H1 (cell line): ENCODE measurements around the gene FMOD. TPM values are rescaled to one million over a fixed set of nuclear protein-coding genes. Genes with fewer than 3 reads are reported as not detected.
A peak's percentile ranks its signal among the peaks of the same experiment; 100 is the strongest.

Experiments used
- CTCF ChIA-PET: fragments of 300-600 bp; sonication (Branson Sonifier 250); formaldehyde crosslinking; loops from one replicate; lab custom pipeline; 2021; ENCODE audit not compliant: partially characterized antibody; lab: Charles Lee
- POLR2A ChIA-PET: fragments of 300-600 bp; sonication (Branson Sonifier 250); formaldehyde crosslinking; loops from one replicate; lab custom pipeline; 2021; ENCODE audit warnings: inconsistent platforms; ENCODE audit not compliant: partially characterized antibody; lab: Charles Lee
- DNase-seq, 2 experiments: peaks; one replicate each; pipeline versions ENCODE4 v3.0.0 to v3.0.0-alpha.2; 2010 to 2022; ENCODE audit warnings: low spot score in 2 of 2, low read depth in 1 of 2, mixed read lengths in 1 of 2
- FAIRE-seq: peaks from 2 replicates; lab custom pipeline; 2011; peaks lifted over from hg19 to GRCh38; lab: Jason Lieb, UNC
- H2AFZ ChIP-seq: 2 replicates; pipeline ENCODE4 v1.8.1; 2012; ENCODE audit warnings: low read length, inconsistent platforms
- H2AK5ac ChIP-seq: 2 replicates; pipeline ENCODE4 v1.6.1; 2013; ENCODE audit warnings: low read depth, low read length
- H2BK120ac ChIP-seq: replicated peaks from 2 replicates; pipeline ENCODE3; 2013; ENCODE audit warnings: low read depth, low read length, inconsistent platforms
- H2BK12ac ChIP-seq: 2 replicates; pipeline ENCODE4 v1.6.1; 2013; ENCODE audit warnings: low read depth, low read length
- H2BK15ac ChIP-seq: 2 replicates; pipeline ENCODE4 v1.6.1; 2013; ENCODE audit warnings: low read length
- H2BK20ac ChIP-seq: 2 replicates; pipeline ENCODE4 v1.6.1; 2013; ENCODE audit warnings: low read length
- H2BK5ac ChIP-seq: 2 replicates; pipeline ENCODE4 v1.6.1; 2013; ENCODE audit warnings: low read depth, low read length
- H3K14ac ChIP-seq: 2 replicates; pipeline ENCODE4 v1.6.1; 2013; ENCODE audit warnings: inconsistent platforms; ENCODE audit not compliant: insufficient read length
- H3K18ac ChIP-seq: 2 replicates; pipeline ENCODE4 v1.6.1; 2013; ENCODE audit warnings: low read length; ENCODE audit errors: extremely low read depth
- H3K23ac ChIP-seq: 2 replicates; pipeline ENCODE4 v1.6.1; 2013; ENCODE audit warnings: inconsistent platforms; ENCODE audit not compliant: insufficient read length
- H3K23me2 ChIP-seq: 2 replicates; pipeline ENCODE4 v1.6.1; 2013; ENCODE audit warnings: low read depth, low read length
- H3K27ac ChIP-seq: 2 replicates; pipeline ENCODE4 v1.6.1; 2011; ENCODE audit warnings: low read depth, low read length, inconsistent platforms
- H3K27me3 ChIP-seq, 4 experiments: replicated peaks in 1 of 4; 1 replicate in 1 of 4; 2 replicates in 3 of 4; pipeline versions ENCODE4 v1.6.1 to v1.8.1; 2011 to 2013; ENCODE audit warnings: low read length in 3 of 4, mild to moderate bottlenecking in 3 of 4, inconsistent platforms in 2 of 4, mixed read lengths in 2 of 4, moderate library complexity in 1 of 4; ENCODE audit not compliant: control insufficient read depth in 3 of 4, insufficient read depth in 3 of 4; ENCODE audit errors: extremely low read depth in 1 of 4
- H3K36me3 ChIP-seq, 4 experiments: 2 replicates each; pipeline versions ENCODE4 v1.6.1 to v1.8.1; 2011 to 2013; ENCODE audit warnings: mild to moderate bottlenecking in 4 of 4, low read length in 3 of 4, moderate library complexity in 2 of 4, control low read depth in 1 of 4, inconsistent platforms in 1 of 4; ENCODE audit not compliant: insufficient read depth in 4 of 4, control insufficient read depth in 2 of 4
- H3K4ac ChIP-seq: replicated peaks from 2 replicates; pipeline ENCODE3; 2013; ENCODE audit warnings: low read length, low read depth, mixed read lengths, inconsistent platforms; ENCODE audit not compliant: insufficient read length
- H3K4me1 ChIP-seq, 4 experiments: replicated peaks in 1 of 4; 1 replicate in 1 of 4; 2 replicates in 3 of 4; pipeline versions ENCODE4 v1.6.1 to v1.8.1; 2011 to 2013; ENCODE audit warnings: low read length in 3 of 4, inconsistent platforms in 2 of 4, mixed read lengths in 1 of 4; ENCODE audit not compliant: insufficient read depth in 4 of 4, control insufficient read depth in 3 of 4
- H3K4me2 ChIP-seq, 2 experiments: 2 replicates each; pipeline versions ENCODE4 v1.6.1 to v1.8.1; 2011 to 2013; ENCODE audit warnings: low read depth in 2 of 2, low read length in 2 of 2, control low read depth in 1 of 2, inconsistent platforms in 1 of 2, mild to moderate bottlenecking in 1 of 2; ENCODE audit not compliant: insufficient read depth in 1 of 2
- H3K4me3 ChIP-seq, 4 experiments: fragments of 200-600, 300-600 bp in 1 of 4; sonication (generic), shearing (Covaris generic), sonication (Bioruptor Twin) in 1 of 4; 2 replicates each; pipeline versions ENCODE4 v1.5.1 to v1.8.1; 2011 to 2016; ENCODE audit warnings: low read length in 4 of 4, low read depth in 3 of 4, control low read depth in 2 of 4, inconsistent platforms in 2 of 4, mild to moderate bottlenecking in 2 of 4, mixed read lengths in 1 of 4, moderate library complexity in 1 of 4; ENCODE audit not compliant: insufficient read depth in 2 of 4; ENCODE audit errors: extremely low read depth in 1 of 4
- H3K56ac ChIP-seq: replicated peaks from 2 replicates; pipeline ENCODE3; 2013; ENCODE audit warnings: low read depth, mild to moderate bottlenecking, mixed read lengths, low read length, inconsistent platforms; ENCODE audit not compliant: insufficient read length
- H3K79me1 ChIP-seq: 2 replicates; pipeline ENCODE4 v1.6.1; 2013; ENCODE audit warnings: low read depth, low read length, control low read depth
- H3K79me2 ChIP-seq, 2 experiments: 2 replicates each; pipeline versions ENCODE4 v1.6.1 to v1.8.1; 2012 to 2013; ENCODE audit warnings: low read length in 2 of 2, mild to moderate bottlenecking in 2 of 2, inconsistent platforms in 1 of 2; ENCODE audit not compliant: insufficient read depth in 2 of 2, control insufficient read depth in 1 of 2
- H3K9ac ChIP-seq, 4 experiments: replicated peaks in 1 of 4; 1 replicate in 1 of 4; 2 replicates in 3 of 4; pipeline versions ENCODE4 v1.6.1 to v1.8.1; 2011 to 2013; ENCODE audit warnings: low read depth in 3 of 4, low read length in 3 of 4, control low read depth in 2 of 4, mild to moderate bottlenecking in 2 of 4, moderate library complexity in 2 of 4, inconsistent platforms in 1 of 4; ENCODE audit errors: extremely low read depth in 1 of 4
- H3K9me3 ChIP-seq, 2 experiments: 2 replicates each; pipeline versions ENCODE4 v1.6.1 to v1.8.1; 2012 to 2013; ENCODE audit warnings: mild to moderate bottlenecking in 2 of 2, moderate library complexity in 2 of 2, control low read depth in 1 of 2, inconsistent platforms in 1 of 2, low read depth in 1 of 2, low read length in 1 of 2, mixed read lengths in 1 of 2; ENCODE audit not compliant: insufficient read depth in 2 of 2
- H4K20me1 ChIP-seq, 2 experiments: replicated peaks in 1 of 2; 2 replicates each; pipeline versions ENCODE3 to v1.8.1; 2011 to 2013; ENCODE audit warnings: inconsistent platforms in 2 of 2, low read length in 2 of 2, mild to moderate bottlenecking in 1 of 2; ENCODE audit not compliant: insufficient read depth in 2 of 2, control insufficient read depth in 1 of 2
- H4K5ac ChIP-seq: 2 replicates; pipeline ENCODE4 v1.6.1; 2013; ENCODE audit warnings: low read length, low read depth, mixed read lengths, inconsistent platforms; ENCODE audit not compliant: insufficient read length
- H4K8ac ChIP-seq: 2 replicates; pipeline ENCODE4 v1.8.0; 2013; ENCODE audit warnings: mild to moderate bottlenecking, moderate library complexity, low read length, inconsistent platforms; ENCODE audit not compliant: insufficient read depth; ENCODE audit errors: extremely low read depth
- H4K91ac ChIP-seq: replicated peaks from 2 replicates; pipeline ENCODE3; 2013; ENCODE audit warnings: low read length, mixed read lengths, inconsistent platforms; ENCODE audit not compliant: insufficient read length
- CEBPB ChIP-seq: IDR thresholded peaks from 2 replicates; pipeline ENCODE4 v1.6.1; 2012; ENCODE audit warnings: low read depth, low read length
- CREB1 ChIP-seq: IDR thresholded peaks from 2 replicates; pipeline ENCODE4 v1.6.1; 2012; ENCODE audit warnings: inconsistent platforms
- HDAC2 ChIP-seq, 2 experiments: fragments of 300-600 bp in 1 of 2; sonication (generic) in 1 of 2; IDR thresholded peaks; 2 replicates each; pipeline ENCODE4 v1.6.1; 2011 to 2012; ENCODE audit warnings: low read depth in 2 of 2, low read length in 2 of 2, mild to moderate bottlenecking in 2 of 2, moderate library complexity in 2 of 2, borderline replicate concordance in 1 of 2, inconsistent platforms in 1 of 2
- HDAC6 ChIP-seq: IDR thresholded peaks from one replicate; pipeline ENCODE4 v1.7.1; 2012; ENCODE audit warnings: low read depth, mild to moderate bottlenecking, inconsistent platforms, low read length, moderate library complexity
- JUN ChIP-seq: IDR thresholded peaks from 2 replicates; pipeline ENCODE4 v1.6.1; 2011; ENCODE audit warnings: low read depth, mild to moderate bottlenecking, improper control_type of control experiment, low read length
- KDM4A ChIP-seq: IDR thresholded peaks from one replicate; pipeline ENCODE4 v1.7.1; 2012; ENCODE audit warnings: low read depth, mild to moderate bottlenecking, moderate library complexity, low read length, inconsistent platforms; ENCODE audit not compliant: severe bottlenecking
- RBBP5 ChIP-seq: IDR thresholded peaks from 2 replicates; pipeline ENCODE4 v1.7.1; 2012; ENCODE audit warnings: low read depth, mild to moderate bottlenecking, inconsistent platforms, low read length, moderate library complexity, borderline replicate concordance
- RNF2 ChIP-seq: fragments of 200-900, 300-1000 bp; sonication (generic); IDR thresholded peaks from 2 replicates; pipeline ENCODE4 v1.7.1; 2016; ENCODE audit warnings: borderline replicate concordance, low read depth, mild to moderate bottlenecking, antibody characterized with exemption, low read length; ENCODE audit not compliant: poor library complexity, severe bottlenecking; ENCODE audit errors: missing control alignments
- SIX5 ChIP-seq: IDR thresholded peaks from 2 replicates; pipeline ENCODE4 v1.6.1; 2011; ENCODE audit warnings: mild to moderate bottlenecking, low read depth, low read length
- SP1 ChIP-seq: IDR thresholded peaks from 2 replicates; pipeline ENCODE4 v1.6.1; 2011; ENCODE audit warnings: low read depth, low read length
- TEAD4 ChIP-seq: IDR thresholded peaks from 2 replicates; pipeline ENCODE4 v1.6.1; 2012; ENCODE audit warnings: low read depth, low read length, inconsistent platforms, mixed read lengths
- WGBS, 2 experiments: shearing (Covaris generic) in 1 of 2; methylation state at CpG; one replicate each; pipeline versions ENCODE4 v1.1.6 to v1.1.7; 2013 to 2015; ENCODE audit warnings: low lambda C conversion rate in 2 of 2, mixed read lengths in 2 of 2, inconsistent platforms in 1 of 2, low coverage in 1 of 2, missing lambda C conversion rate in 1 of 2; ENCODE audit not compliant: insufficient replicate concordance in 2 of 2, insufficient coverage in 1 of 2, insufficient read length in 1 of 2; ENCODE audit errors: extremely low coverage in 1 of 2, missing lambda C conversion rate in 1 of 2; 5-methylcytosine and 5-hydroxymethylcytosine counted together
- polyA plus RNA-seq, 7 experiments: library from polyadenylated mRNA; depleted of rRNA in 3 of 7; stranded (reverse) in 5 of 7; unstranded in 2 of 7; fragments of >200 nt in 5 of 7; fragments of 200-250 nt in 2 of 7; gene quantifications; 1 replicate in 5 of 7; 2 replicates in 1 of 7; 4 replicates in 1 of 7; pipeline versions ENCODE4 v1.2.1 to v1.2.3, GENCODE V29; 2011 to 2013; ENCODE audit warnings: missing spikeins in 2 of 7, mixed read lengths in 2 of 7
- total RNA-seq: library from RNA; stranded (reverse); fragmentation: NEBNext Ultra II Directional; extraction: Animal tissue kit (Norgen Biotek cat#: 25700); gene quantifications from 2 replicates; pipeline ENCODE4 v1.2.1, GENCODE V29; 2021

FMOD gene
- total and polyA plus RNA-seq, 2 of the 8 experiments (the other 6 are each of a cell fraction or from before 2014, with no cell fraction given): 0.17 to 0.32 TPM

GRCh38 chr1:203300441-203301330, 50.2 kb downstream of the FMOD start:
- Histone ChIP-seq H2BK5ac (no peak overlapping the region), H3K79me1 (no peaks in the 10 kb centered on the region), H3K9ac (no peak overlapping the region), H3K4ac (no peak overlapping the region), H3K4me1 (peaks cover 0 to 7% (median 2%) of the 10 kb centered on the region in 4 experiments; a peak in 3 of 7 replicates), H3K56ac (no peak overlapping the region), H4K5ac (no peak overlapping the region), H3K27ac (no peak overlapping the region), H2BK20ac (no peak overlapping the region), H2AK5ac (no peak overlapping the region), H2AFZ (no peak overlapping the region), H4K8ac (no peak overlapping the region), H2BK15ac (peak overlapping the region; percentile 16; the same call in 1 of the 2 replicates), H3K36me3 (no peaks in the 10 kb centered on the region), H3K9me3 (no peaks in the 10 kb centered on the region), H3K27me3 (peaks cover 14 to 49% (median 37%) of the 10 kb centered on the region in 4 experiments), H3K23me2 (peaks cover 8% of the 10 kb centered on the region), H3K14ac (no peak overlapping the region), H4K91ac (no peak overlapping the region), H4K20me1 (peaks cover 0 to 1% of the 10 kb centered on the region in 2 experiments), H3K79me2 (no peaks in the 10 kb centered on the region), H3K4me2 (no peak overlapping the region), H3K23ac (no peak overlapping the region), H2BK120ac (no peak overlapping the region), H2BK12ac (no peak overlapping the region), H3K18ac (no peak overlapping the region), H3K4me3 (no peak overlapping the region)
- DNase-seq: no peak
- 79% methylated on average over 11 of the region's 11 CpGs; no CpG with 5 or more reads in 1 of the 2 experiments for WGBS, 2 experiments
- ChIA-PET CTCF (interaction anchor here (0.6 to 2.9 kb wide), 6 partner anchors 14 to 37 kb away, joined by 3 to 14 read pairs (median 4); no protein-coding TSS in a partner anchor), POLR2A (interaction anchor here (1.3 kb wide), 1 partner anchor 10 kb away, joined by 7 read pairs; no protein-coding TSS in a partner anchor)
- no peak for FAIRE-seq
- TF ChIP-seq CREB1 (no peak), RNF2 (no peak), SIX5 (no peak), RBBP5 (no peak), HDAC2 (IDR thresholded peaks at IDR 0.05; ENCODE audit: borderline replicate concordance in 1 of 2, low read depth in 2 of 2, low read length in 2 of 2) (no peak), HDAC6 (no peak), CEBPB (no peak), JUN (no peak), TEAD4 (no peak), KDM4A (no peak), SP1 (no peak)
